ENCODE results near the gene MOV10. TPM values are rescaled to one million over a fixed set of nuclear protein-coding genes. Genes with fewer than 3 reads are reported as not detected.
"Not testable (repeated sequence)": the region's sequence is repeated elsewhere in the genome, so short reads cannot be mapped to it uniquely, and the experiment has no call there.

The MOV10 gene
- polyA plus RNA-seq, 4 donors: 60.8 to 87.7 (median 70.4) TPM

DNA sequence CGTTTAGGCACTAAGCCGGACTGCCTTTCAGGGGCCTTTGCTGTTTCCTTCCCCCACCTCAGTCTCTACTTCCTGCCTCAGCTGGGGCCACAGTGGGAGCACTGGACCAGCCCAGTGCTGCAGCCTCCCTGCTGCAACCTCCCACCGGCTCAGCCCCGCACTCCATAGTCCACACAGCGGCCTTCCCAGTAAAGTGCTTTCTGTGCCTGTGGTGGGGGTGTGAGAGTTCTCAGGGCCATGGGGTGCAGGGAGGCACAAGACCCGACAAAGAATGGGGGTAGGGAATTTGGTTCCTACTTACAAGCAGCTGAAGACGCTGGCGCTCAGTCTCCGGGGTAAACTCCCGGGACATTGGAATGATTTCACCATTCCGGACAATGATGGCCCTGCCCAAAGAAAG lies 37.2 kb downstream of the MOV10 start:
- DNase-seq (ENCODE audit: low read depth in 4 of 4, low spot score in 2 of 4): no peak

DNA sequence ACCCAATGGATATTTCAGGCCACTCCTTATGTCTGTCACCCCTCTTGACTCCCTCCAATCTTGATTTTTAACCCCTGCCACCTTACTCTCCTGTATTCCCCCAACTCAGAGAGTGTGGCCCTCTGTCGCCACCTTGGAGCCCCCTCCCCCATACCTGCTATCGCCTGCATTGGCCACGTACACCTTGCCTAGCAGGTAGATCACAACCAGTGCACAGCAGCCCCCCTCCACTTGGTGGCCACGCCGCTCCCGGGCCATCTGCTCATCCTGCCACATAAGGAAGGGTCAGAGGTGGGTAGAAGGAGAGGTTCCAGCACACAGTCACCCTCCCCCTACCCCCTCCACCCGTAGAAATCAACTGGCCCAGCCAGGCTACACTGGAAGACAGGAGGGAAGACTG lies 37.7 kb downstream of the MOV10 start:
- DNase-seq (ENCODE audit: low read depth in 4 of 4, low spot score in 2 of 4): no peak

DNA sequence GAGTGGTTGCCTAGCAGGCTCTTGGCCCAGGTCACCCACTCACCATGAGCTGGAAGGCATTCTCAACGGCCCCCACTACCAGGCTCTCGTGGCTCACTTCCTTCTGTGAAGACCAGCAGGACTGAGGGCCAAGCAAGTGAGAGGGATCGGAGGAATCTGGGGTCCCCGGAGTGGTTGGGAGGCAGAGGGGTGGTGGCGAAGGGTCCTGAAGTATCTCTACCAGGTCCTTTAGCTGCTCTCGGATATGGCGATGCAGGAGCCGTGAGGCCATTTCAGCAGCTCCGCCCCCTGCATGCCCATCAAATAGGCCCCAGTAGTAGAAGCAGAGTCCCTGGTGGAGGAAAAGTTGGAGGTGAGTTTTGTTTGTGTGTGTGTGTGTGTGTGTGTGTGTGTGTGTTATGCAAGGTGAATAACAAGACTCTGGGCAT lies 38.3 kb downstream of the MOV10 start:
- no peak for DNase-seq (ENCODE audit: low read depth in 4 of 4, low spot score in 2 of 4)

DNA sequence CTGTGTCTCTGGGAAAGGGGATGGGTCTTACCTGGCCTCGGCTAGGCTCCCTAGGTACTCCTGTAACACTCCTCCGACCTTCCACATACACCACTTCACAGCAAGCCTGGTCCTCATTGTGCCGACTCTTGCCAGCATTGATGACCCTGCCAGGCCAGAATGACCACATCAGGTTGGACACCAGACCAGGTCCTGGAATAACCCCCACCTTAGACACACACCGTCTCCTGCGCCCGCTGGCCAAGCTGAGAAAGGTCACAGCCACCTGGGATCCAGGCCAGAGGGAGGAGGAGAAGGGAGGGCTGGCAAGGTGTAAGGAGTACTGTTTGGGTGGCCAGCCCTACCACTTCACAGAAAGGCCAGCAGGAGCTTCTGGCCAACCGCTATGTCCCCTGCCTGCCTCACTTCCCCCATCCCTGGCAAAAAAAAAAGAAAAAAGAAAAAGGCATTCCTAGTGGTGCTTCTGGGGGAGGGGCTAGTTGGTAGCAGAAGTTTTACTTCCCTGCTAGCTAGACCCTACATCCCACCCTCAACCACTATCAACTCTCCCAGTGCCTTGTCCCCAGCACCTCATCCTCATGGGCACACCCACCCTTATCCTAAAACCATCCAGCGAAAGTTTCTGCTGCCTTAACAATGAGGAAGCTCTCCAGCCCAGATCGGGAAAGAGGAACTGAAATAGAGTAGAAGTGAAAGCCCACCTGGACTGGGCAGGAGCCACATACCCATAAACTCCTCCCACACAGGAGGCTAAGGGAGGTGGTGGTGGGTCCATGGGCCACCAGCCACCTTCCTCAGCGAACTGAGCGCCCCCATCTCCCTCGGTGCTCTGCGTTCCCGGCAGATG lies 39.2 kb downstream of the MOV10 start:
- no peak for DNase-seq (ENCODE audit: low read depth in 4 of 4, low spot score in 2 of 4)

DNA sequence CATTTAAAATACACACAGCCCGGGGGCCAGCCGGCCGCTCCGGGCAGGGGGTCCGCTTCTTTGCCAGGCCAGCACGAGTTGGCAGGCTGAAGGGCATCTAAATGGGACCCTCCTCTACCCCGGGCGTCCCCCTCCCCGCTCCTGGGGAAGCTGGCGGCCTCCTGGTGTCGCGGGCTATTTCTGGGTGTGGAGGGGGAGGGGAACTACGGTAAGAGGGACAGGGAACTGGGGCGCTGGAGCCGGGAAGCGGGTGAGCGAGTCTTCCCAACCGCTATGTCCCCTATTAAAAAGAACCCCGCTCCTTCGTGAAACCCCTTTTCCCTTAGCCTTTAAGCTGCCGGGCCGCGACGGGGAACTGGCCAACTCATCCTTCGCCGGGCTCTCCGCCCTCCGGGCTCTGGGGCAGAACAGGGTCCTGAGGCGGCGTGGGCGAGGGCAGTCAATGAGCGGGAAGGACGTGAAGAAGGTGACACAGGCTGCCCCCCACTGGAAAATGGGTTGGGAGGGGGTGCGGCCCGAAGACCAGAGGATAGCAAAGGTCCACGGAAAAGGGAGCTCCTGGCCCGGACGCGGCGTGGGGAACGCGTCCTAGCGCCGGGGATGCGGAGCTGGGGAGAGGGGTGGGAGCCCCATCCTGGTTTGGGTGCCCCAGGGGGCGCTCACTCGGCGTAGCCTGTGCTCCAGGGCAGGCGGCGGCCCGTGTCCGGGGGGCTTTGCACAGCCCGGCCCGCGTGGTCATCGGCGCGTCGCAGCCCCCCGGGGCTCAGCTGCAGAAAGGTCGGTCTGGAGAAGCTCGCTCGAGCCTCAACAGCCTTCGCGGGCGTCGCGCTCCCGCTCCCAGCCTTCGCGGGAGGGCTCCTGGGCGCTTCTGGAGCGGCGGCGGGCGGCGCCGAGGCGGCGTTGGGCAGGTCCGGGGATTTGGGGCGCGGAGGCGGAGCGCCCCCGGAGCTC lies 40.1 kb downstream of the MOV10 start:
- no peak for DNase-seq (ENCODE audit: low read depth in 4 of 4, low spot score in 2 of 4)

DNA sequence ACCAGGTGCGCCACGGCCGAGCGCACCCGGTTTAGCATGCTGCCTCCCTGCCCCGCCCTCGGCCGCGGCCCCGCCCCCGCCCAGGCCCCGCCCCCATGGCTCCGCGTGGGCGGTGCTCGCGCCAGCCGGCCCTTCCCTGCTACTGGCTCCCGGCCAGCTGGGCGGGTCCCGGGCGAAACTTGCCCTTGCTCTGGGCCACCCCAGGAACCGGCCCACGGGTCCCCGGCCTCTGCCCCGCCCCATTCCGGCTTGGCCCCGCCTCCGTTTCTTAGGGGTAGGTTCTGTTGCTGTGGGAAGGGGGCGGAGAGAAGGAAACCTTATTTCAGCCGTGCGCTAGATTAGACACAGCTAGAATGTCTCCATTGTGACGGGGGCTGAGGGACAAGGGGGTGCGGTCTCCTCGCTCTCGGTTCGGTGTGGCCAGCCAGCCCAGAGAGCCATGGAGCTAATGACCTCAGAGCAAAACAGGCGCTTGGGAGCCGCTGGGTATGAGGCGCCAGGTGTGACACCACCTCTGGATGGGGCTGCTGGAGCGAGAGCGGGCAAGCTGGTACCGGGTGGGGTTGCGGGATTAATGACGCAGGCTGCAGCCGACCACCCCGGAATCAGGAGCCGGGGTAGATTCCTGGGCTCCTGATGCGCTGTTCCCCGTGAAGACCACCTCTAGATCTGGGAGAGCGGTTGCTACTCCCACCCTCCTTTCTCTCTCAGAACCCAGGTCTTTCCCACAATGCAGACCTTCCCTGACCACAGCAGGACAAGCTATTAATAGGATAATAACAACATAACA lies 41.0 kb downstream of the MOV10 start, which contains the start of gene PPM1J:
TSS of gene PPM1J (minus strand) at position 69 of the 790 bp plus-strand sequence. CDS start at position 38, 31 bp downstream.
- peak in 1 of 4 donors; percentile 83 for DNase-seq (ENCODE audit: low read depth in 4 of 4, low spot score in 2 of 4)

DNA sequence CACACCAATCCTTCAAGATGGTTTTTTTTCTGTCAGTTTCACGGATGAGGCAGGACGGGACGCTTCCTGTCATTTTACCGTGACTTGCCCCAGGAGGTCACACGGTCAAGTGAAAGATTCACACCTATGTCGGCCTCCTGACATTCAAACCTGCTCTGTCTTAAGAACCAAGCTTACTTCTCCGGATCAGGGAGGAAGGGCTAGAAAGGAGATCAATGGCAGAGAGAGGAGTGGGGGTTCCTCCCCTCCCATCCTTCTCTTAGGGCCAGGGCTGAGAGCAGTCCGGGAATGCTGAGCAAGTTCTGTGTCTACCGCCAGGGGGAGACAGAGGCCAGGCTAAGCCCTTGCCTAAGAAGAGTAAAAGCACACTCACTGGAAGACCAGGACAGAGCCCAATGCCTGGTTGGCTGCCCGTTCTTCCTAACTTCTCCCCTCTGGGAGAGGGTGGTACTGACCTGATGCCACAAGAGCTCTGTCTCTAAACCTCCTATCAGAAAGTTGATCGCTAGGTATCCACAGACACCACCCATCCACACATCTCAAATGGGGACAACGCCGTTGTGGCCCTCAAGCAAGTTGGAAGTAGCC lies 41.8 kb downstream of the MOV10 start:
- peak in 1 of 4 donors; percentile 92 for DNase-seq (ENCODE audit: low read depth in 4 of 4, low spot score in 2 of 4)

DNA sequence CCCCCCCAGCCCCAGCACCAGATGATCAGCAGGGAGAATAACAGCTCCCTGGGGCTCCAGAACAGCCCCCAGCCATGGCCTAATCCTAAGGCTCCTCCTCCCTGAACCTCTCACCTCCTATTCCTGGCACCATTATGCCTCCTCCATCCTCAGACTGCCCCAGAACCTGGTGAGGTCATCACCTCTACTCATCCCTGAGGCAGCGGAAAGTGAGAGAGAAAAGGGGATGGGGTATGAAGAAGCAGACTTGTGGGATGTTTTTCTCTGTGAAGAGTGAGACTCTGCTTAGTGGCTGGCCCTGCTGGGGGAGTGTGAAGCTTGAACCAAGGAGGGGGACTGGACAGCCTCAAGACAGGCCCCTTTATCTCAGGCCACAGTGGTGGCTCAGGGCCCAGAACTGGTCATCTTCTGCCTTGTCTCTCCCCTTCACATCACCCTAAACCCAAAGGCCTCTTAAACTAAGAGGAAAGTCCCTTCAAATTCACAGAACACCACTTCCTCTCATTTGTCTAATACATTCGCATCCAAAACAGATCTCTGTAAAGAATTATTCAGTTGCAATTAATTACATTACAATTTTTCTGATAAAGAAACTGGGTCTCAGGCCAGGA lies 42.9 kb downstream of the MOV10 start:
- DNase-seq (ENCODE audit: low read depth in 4 of 4, low spot score in 2 of 4): no peak

DNA sequence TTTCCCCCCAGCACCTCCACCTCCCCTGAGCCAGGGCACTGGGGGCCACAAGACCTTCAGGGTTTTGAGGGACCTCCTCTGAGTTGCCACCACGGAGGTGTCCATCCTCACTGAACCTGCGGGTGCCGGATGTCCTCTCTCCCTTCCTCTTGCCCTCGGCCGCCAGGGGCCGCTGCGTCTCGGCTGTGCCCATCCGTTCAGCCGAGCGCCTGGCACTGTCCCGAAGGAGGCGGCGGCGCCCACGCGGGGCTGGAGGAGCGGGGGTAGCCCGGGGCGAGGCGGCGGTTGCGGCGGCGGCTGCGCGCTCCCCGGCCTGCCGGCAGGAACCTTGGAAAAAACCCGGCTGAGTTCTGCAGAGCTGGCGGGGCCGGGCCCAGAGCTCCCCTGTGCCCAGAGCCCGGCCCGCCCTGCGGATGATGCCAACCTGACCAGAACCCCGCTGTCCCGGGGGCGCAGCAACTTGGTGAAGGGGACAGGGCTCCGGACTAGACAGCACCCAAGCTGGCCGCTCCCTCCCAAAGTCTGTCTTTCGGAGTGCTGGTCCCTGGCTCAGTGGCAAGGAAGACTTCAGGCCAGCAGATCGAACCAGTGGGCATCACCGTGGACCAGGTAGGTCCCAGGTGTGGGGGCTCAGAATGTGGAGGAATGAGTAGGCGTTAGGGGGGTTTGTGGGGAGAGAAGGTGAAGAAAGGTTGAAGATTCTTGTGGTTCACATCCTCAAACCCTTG lies 44.4 kb downstream of the MOV10 start:
- DNase-seq (ENCODE audit: low read depth in 4 of 4, low spot score in 2 of 4): no peak

DNA sequence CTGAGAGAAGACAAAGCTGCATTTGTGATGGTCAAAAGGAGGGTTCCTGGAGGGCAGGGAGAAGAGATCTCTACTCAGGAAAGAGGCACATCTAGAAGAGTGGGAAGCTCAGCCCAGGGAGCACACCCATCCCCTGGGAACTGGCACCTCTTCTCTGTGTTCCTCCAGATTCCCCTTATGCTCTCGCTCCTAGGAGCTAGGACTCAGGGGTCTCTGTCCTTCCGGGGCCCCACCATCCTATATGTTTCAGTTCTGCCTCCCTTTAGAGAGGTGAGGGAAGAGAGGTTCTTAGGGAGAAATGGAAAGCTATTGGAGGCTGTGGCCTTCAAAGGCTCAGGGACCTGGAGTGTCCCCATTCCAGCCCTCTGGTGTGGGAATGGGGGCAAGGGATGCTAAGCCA lies 45.2 kb downstream of the MOV10 start:
- no peak for DNase-seq (ENCODE audit: low read depth in 4 of 4, low spot score in 2 of 4)

DNA sequence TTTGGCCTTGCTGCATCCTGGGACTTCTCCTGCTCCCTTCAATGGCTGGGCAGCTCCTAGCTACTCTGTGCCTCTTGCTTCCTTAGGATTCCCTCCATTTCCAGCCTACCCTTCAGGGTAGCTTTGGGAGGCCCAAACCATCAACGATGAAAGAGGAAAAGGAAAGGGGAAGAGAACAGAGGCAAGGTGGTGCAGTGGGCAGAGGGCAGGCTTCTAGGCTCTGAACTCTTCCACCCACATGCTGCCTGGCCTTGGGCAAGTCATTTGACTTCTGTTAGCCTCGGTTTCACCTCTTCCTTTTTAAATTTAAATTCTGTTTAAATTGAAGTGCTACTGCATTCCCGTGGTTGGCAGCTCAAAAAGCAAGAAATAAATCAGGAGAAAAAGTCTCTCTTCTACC lies 46.3 kb downstream of the MOV10 start:
- no peak for DNase-seq (ENCODE audit: low read depth in 4 of 4, low spot score in 2 of 4)

DNA sequence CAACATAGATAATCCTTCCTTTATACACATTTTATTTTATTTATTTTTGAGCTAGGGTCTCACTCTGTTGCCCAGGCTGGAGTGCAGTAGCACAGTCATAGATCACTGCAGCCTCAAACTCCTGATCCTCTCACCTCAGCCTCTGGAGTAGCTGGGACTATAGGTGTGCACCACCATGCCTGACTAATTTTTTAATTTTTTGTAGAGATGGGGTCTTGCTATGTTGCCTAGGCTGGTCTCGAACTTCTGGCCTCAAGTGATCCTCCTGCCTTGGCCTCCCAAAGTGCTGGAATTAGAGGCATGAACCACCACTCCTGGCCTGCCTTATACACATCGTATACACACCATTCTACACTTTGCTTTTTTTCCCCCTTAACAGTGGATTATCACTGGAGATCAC lies 46.8 kb downstream of the MOV10 start:
- DNase-seq (ENCODE audit: low read depth in 4 of 4, low spot score in 2 of 4): not testable (repeated sequence)

DNA sequence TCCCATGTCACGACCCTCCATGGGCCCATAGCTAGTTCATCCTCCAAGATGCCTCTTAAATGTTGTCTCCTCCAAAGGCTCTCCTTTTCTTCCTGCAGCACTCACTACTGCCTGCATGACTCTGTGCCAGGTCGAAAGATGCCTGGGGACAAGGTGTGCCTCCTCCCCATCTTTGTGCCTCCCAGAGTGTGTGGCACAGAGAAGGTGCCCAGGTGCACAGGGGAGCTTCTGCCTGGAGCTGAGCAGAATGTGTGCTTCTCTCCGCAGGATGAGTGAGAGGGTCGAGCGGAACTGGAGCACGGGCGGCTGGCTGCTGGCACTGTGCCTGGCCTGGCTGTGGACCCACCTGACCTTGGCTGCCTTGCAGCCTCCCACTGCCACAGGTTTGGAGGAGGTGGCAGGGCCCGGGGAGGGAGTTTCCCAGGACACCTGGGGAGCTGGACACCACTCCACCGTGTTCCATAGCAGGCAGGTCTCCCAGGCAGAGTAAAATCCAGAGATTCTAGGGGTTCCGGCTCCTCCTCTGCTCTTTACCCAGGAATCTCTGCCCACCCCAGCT lies 47.6 kb downstream of the MOV10 start:
- no peak for DNase-seq (ENCODE audit: low read depth in 4 of 4, low spot score in 2 of 4)

DNA sequence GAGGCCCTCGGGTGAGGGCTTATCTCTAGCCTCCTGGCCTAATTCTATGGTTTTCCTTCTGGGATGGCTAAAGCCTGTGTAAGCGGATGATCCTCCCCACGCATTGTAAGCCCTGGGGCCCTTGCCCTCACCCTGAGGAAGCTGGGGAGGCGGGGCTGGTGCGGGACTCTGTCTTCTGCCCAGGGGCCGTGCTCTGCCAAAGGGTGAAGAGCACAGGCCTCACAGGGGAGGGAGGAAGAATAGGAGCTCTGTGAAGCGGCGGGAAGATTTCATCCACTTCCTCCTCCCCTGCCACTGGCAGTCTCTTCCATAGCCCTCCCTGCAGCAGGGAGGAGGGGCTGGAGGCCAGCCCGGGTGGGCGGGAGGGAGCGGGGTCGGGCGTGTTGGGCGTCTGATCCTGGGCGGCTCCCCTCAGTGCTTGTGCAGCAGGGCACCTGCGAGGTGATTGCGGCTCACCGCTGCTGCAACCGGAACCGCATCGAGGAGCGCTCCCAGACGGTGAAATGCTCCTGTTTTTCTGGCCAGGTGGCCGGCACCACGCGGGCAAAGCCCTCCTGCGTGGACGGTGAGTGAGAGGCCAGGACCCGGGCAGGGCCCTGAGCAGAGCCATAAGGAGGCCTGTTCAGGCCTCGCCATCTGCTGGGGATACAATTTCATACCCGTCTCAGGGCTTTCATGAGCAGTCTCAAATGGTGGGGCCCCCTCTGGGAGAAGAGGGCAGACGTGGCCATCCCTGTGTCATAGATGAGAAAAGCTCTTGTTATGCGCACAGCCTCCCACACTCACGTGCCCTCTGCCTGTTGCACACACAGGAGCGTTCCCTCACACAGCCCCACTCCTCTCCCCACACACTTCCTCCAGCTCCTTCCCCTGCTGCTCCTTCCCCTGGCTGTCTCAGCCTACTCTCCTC lies 48.4 kb downstream of the MOV10 start:
- no peak for DNase-seq (ENCODE audit: low read depth in 4 of 4, low spot score in 2 of 4)

DNA sequence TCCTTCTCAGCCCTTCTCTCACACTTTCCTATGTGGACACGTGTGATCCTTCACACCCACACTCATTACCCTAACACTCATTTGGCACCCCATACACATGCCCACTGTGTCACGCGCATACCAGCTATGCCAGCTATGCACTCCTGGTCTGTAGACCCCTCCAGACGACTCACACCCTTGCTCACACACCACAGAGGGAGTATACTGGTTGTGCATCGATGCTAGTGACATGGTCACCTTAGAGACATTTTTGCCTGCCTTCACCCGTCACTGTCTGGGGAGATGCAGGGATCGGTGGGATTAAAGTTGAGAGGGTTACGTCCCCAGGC lies 49.0 kb downstream of the MOV10 start:
- no peak for DNase-seq (ENCODE audit: low read depth in 4 of 4, low spot score in 2 of 4)

DNA sequence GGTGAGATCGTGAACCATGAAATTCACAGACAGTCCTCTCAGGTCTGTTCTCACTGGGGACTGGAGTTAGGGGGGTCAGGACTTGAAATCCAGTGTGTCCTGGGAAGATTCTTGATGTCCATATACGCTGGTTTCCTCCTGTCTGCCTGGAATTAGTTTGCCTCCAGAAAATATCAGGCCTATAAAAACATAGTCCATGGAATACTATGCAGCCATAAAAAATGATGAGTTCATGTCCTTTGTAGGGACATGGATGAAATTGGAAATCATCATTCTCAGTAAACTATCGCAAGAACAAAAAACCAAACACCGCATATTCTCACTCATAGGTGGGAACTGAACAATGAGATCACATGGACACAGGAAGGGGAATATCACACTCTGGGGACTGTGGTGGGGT lies 49.8 kb downstream of the MOV10 start:
- not testable (repeated sequence) for DNase-seq (ENCODE audit: low read depth in 4 of 4, low spot score in 2 of 4)

DNA sequence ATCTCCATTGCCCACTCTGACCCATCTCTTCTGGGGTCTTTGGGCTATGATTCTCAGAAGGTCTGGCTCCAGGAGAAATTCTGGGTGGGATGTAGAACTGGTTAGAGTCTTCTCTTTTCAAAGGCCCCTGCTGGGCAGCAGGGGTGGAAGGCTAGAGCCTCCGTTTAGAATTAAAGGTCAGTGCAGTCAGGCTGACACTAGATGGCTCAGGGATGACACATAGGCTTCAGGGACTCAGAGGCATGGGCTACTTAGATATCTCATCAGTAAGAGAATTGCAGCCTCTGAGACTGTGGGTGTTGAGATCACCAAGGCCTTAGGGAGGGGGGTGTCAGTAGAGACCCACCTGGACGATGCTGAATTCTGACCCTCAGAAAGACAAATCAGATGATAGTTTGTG lies 53.3 kb downstream of the MOV10 start:
- no peak for DNase-seq (ENCODE audit: low read depth in 4 of 4, low spot score in 2 of 4)
